HuH-7.5 (cell line): Measurements from ENCODE around the gene TRAF6.
"Not testable (repeated sequence)": the region's sequence is repeated elsewhere in the genome, so short reads cannot be mapped to it uniquely, and the experiment has no call there.

Experiments
- DNase-seq: peaks from one replicate; pipeline ENCODE4 v3.0.0; 2011; ENCODE audit warnings: low spot score

TRAF6 gene

DNA sequence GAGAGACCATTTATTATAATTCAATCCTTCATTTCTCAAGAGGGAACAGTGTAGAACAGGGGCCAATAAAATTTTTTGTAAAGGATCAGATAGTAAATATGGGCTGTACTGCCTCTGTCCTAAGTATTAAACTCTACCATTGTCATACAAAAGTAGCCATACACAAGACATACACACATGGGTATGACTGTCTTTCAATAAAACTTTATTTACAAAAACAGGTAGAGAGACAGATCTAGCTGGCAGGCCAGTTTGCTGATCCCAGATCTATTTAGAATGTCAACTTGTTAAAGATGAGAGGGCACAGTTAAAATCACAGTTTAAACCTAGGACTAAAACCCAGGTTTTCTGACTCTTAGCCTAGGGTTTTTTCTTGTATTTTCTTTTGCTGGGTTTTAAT is 16.7 kb downstream of the TRAF6 start:
- no peak for DNase-seq

DNA sequence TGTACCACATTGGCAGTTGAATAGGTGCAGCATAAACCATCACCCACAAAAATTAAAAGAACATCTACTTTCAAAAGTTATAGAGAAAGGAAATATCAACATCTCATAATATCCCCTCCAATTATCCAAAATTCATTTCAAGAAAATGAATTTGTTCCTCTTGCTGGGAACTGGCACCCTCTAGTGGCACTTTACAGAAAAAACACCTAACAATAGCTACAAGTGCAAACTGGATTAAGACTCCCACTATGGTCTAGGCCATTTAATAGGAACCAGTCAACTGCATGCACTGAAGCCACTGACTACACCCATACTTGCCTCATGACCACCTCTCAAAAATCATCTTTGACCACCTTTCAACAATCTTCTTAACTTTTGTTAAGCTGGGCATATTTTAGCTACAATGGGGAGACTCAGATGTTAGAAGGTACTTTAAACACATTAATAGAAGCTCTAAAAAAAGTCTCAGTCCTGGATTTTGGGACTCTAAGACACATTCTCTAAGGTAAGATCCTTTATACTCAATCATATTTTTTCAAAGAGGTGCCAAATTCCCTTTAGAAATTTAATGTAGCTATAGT is 17.3 kb downstream of the TRAF6 start:
- no peak for DNase-seq

GRCh38 chr11:36490026-36490806 is 19.9 kb downstream of the TRAF6 start:
- no peak for DNase-seq

- no peak for DNase-seq
These were observed 22.0 kb downstream of the TRAF6 start for GRCh38 chr11:36488096-36488495.

- DNase-seq = no peak
These were observed 22.5 kb downstream of the TRAF6 start for GRCh38 chr11:36487619-36488018.

DNA sequence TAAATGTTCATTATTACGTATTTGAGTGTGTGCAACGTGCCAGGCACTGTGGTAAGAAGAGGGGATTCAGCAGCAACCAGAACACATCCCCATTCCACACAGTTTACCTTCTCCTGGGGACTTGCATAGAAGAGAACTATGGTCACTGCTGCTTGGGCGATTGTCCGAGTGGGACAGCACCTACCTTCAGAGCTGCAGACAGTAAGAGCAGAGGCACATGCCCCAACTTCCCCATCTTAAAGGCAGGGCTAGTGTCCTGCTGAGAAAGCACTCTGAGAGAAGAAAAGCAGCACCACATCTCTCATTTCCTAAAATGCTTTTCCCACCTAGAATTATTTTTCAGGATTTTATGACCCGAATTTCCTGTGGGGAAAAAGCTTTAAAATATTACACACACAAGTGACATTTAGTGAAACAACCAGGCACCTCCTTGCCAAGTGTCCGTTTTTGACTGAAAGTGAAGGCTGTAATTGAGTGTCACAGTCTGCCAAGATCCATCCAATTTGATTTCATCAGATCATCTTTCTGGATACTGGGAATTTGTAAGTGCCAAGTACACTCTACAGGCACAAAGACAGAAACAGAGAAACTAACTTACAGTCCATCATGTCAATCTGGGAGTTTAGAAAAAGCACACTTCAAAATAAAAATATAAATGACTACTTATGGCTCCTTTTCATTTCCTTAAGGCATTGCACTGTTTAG is 24.6 kb downstream of the TRAF6 start:
- DNase-seq = no peak

DNA sequence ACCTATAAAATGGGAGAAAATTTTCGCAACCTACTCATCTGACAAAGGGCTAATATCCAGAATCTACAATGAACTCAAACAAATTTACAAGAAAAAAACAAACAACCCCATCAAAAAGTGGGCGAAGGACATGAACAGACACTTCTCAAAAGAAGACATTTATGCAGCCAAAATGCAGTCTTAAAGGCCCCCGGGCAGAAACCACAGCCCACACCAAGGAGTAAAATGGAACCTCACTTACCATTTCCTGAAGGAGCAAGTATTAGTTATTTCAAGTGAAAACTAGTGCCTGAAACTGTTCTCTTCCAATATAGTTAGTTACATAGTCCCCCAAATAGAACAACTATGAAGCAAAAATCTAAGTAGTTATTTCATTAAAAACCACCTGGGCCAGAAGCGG is 27.0 kb downstream of the TRAF6 start:
- not testable (repeated sequence) for DNase-seq

- DNase-seq = no peak
These were observed 29.2 kb downstream of the TRAF6 start for GRCh38 chr11:36480833-36481232.

DNA sequence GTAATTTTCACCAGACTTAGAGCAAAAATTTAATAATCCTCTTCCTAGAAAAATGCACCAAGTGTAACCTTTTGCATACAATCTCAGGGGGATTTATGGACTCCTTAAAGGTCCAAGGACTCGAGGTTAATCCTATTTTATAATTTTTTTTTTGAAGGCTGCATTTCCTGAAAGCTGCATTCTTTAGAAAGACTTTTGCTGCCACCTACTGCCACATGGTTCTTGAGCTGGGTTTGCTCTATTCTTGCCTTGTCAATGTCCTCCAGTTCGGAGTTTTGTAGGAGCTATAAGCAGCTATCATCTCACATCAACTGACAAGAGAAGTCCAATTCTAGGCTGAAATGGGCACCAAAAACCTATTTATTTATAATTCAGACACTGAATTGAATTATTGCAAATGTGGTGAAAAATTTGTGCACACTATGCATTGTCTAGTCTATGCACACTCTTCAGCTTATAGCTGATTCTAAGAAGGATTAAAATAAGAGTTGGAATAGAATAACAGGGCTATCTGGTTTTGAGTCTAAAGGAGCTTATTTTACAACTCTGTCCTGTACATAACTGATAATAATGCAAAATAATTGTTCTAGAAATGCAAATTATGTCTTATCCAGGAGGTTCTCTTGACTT is 31.3 kb downstream of the TRAF6 start:
- DNase-seq = no peak

- no peak for DNase-seq
These were observed 34.9 kb downstream of the TRAF6 start for GRCh38 chr11:36475192-36475591.

GRCh38 chr11:36471577-36471976 is 38.5 kb downstream of the TRAF6 start:
- no peak for DNase-seq

- no peak for DNase-seq
These were observed 39.9 kb downstream of the TRAF6 start for GRCh38 chr11:36469881-36470802.

DNA sequence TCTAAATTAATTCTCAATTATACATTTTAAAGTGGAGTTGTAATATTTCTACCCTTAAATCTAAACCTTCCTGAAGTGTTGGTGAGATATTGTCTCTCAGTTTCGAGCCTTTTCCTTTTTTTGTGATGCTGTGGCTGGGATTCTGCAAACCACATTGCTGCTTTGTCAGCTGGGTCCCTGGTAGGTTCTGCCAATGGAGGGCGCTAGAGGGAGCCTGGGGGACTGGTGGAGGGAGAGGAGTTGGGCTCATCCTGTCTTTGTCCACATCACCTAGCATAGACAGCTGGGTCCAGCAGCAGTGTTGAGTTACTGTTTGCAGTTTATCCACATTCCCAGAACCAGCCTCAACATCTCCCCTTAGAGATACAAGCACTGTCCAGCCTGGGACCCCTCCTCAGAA is 41.0 kb downstream of the TRAF6 start:
- DNase-seq = no peak

- no peak for DNase-seq
These were observed 42.2 kb downstream of the TRAF6 start for GRCh38 chr11:36467916-36468315.

GRCh38 chr11:36467012-36467411 is 43.1 kb downstream of the TRAF6 start:
- DNase-seq = no peak

DNA sequence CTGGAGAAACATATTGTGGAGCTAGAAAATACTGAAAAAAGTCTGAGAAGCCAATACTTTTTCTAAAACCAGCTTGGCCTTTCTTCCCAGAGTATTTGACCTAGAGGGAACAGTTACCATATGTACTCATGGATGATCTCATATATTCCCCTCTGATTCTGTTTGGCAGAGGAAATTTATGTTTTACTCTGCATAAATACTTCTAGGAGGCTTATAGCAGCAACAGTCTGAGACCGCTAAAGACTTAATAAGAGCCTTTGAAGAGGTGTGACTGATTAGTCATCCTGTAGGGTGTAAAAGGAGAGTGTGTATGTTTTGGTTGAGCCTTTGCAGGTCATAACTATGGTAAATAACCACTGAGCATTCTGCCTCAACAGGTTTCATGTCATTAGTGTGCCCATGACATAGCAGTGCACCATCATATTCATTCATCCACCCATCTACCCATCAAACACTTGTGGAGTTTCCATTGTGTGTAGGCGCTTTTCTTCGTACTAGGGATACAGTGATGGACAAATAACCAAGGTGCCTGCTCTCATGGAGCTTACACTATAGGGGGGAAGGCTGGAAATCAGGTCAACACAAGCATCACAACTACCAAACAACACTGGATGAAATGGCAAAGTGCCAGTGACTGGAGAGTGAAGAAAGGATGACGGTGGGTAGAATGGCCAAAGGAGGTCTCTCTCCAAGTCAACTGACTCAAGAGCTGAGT is 44.5 kb downstream of the TRAF6 start:
- DNase-seq = no peak

DNA sequence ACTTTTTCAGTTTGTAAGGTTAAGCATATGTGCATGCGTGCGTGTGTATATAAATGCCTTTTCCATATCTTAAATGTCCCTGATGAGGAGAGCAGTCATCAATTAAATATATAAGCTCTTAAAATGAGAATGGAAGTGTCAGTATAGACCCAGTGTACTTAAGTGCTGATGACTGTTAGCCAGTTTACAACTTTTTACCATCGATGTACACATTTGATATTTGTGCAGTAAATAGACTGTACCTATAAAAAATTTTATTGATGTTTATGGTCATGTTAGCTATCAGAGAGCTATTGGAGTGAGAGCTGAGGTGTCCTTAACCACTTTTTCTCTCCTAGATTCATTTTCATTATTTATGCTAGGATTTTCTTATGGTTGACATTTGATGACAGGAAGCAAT is 45.4 kb downstream of the TRAF6 start:
- DNase-seq = no peak

DNA sequence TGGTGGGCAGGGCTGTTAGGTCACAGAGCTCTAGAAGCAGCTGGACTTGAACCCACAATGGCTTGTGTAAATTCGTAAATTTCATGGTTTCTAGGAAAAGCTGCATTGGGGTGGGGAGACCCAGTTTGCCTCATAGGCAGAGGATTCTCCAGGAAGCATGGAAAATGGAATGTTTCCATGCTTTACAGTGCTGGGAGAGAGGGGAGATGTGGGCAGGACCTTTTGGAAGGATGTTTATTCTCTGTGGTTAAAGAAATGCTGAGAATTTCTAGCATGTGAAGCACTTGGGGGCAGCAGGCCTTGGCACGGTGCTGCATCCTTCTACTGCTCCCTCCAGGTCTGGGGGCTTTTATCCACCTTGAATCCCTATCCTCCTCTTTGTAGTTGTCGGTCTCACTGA is 46.3 kb downstream of the TRAF6 start:
- no peak for DNase-seq

DNA sequence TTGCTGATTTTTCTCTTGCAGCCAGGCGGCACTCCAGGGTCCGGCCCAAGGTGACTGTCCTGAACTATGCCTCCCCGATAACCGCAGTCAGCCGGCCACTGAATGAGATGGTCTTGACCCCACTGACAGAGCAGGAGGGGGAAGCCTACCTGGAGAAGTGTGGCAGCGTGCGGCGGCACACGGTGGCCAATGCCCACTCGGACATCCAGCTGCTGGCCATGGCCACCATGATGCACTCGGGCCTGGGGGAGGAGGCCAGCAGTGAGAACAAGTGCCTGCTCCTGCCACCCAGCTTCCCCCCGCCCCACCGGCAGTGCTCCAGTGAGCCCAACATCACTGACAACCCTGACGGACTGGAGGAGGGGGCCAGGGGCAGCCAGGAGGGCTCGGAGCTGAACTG is 47.8 kb downstream of the TRAF6 start:
- no peak for DNase-seq

GRCh38 chr11:36460220-36460619 is 49.9 kb downstream of the TRAF6 start:
- no peak for DNase-seq

GRCh38 chr11:36459046-36459445 is 51.0 kb downstream of the TRAF6 start:
- no peak for DNase-seq
